ENCODE data around the gene CALM1.

DNA sequence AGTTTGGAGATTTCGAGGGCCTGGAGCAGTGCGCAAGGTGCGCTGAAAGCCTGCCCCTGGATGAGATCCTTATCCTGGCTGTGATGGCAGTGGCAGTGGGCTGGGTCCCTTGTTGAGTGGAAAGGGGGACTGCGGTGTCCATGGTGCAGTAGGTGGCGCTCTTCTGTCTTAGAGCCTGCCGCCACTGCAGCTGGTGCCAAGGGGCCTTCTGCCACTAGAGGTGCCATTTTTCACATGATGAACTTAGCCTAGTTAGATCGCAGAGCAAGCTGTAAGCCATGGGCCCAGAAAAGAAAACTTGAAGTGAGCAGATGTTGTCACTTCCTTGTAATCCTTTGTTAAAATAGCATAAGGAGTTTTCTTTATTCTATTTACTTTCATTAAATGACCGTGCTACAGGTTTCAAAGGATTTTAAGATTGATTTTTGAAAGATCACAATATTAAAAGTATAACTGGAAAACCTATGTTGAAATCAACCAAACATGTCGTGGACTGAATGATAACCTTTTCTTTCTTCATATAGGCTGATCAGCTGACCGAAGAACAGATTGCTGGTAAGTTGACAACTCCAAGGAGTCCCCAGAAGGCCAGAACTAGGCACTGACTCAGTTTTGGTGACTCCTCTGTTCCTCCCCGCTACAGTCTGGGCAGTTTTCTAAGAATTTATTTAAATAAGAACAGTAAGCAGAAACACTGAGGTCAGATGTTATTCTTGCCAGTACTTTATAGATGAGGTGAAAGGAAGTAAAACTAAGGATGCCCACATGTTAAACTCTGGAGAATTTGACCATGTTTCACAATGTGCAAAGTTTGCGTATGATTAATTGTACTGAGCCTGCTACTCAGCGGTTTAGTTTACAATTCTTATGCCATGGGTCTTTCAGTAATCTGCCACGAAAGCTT is 3.0 kb downstream of the CALM1 start:
- TF ChIP-seq CREB1 (CRISPR knock-in tag; IDR thresholded peaks at IDR 0.05): no peak
- TF ChIP-seq, protein P1, sequence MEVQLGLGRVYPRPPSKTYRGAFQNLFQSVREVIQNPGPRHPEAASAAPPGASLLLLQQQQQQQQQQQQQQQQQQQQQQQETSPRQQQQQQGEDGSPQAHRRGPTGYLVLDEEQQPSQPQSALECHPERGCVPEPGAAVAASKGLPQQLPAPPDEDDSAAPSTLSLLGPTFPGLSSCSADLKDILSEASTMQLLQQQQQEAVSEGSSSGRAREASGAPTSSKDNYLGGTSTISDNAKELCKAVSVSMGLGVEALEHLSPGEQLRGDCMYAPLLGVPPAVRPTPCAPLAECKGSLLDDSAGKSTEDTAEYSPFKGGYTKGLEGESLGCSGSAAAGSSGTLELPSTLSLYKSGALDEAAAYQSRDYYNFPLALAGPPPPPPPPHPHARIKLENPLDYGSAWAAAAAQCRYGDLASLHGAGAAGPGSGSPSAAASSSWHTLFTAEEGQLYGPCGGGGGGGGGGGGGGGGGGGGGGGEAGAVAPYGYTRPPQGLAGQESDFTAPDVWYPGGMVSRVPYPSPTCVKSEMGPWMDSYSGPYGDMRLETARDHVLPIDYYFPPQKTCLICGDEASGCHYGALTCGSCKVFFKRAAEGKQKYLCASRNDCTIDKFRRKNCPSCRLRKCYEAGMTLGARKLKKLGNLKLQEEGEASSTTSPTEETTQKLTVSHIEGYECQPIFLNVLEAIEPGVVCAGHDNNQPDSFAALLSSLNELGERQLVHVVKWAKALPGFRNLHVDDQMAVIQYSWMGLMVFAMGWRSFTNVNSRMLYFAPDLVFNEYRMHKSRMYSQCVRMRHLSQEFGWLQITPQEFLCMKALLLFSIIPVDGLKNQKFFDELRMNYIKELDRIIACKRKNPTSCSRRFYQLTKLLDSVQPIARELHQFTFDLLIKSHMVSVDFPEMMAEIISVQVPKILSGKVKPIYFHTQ (CRISPR knock-in tag; IDR thresholded peaks at IDR 0.05): no peak
- peak; percentile 54; the same call in 1 of the 2 replicates for TF ChIP-seq SP1 (CRISPR knock-in tag; conservative IDR thresholded peaks at IDR 0.05)
- TF ChIP-seq USF1 (CRISPR knock-in tag; IDR thresholded peaks at IDR 0.05): no peak
- no peak for TF ChIP-seq NR2C2 (CRISPR knock-in tag; IDR thresholded peaks at IDR 0.05)
- TF ChIP-seq, protein P2, sequence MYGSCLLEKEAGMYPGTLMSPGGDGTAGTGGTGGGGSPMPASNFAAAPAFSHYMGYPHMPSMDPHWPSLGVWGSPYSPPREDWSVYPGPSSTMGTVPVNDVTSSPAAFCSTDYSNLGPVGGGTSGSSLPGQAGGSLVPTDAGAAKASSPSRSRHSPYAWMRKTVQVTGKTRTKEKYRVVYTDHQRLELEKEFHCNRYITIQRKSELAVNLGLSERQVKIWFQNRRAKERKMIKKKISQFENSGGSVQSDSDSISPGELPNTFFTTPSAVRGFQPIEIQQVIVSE (CRISPR knock-in tag; IDR thresholded peaks at IDR 0.05; ENCODE audit: borderline replicate concordance): no peak
- TF ChIP-seq, protein P3, sequence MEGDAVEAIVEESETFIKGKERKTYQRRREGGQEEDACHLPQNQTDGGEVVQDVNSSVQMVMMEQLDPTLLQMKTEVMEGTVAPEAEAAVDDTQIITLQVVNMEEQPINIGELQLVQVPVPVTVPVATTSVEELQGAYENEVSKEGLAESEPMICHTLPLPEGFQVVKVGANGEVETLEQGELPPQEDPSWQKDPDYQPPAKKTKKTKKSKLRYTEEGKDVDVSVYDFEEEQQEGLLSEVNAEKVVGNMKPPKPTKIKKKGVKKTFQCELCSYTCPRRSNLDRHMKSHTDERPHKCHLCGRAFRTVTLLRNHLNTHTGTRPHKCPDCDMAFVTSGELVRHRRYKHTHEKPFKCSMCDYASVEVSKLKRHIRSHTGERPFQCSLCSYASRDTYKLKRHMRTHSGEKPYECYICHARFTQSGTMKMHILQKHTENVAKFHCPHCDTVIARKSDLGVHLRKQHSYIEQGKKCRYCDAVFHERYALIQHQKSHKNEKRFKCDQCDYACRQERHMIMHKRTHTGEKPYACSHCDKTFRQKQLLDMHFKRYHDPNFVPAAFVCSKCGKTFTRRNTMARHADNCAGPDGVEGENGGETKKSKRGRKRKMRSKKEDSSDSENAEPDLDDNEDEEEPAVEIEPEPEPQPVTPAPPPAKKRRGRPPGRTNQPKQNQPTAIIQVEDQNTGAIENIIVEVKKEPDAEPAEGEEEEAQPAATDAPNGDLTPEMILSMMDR (IDR thresholded peaks at IDR 0.05): peak; percentile 94
- TF ChIP-seq ATF2 (CRISPR knock-in tag; IDR thresholded peaks at IDR 0.05; ENCODE audit: borderline replicate concordance, low read depth): no peak
- no peak for TF ChIP-seq IRF2 (CRISPR knock-in tag; IDR thresholded peaks at IDR 0.05; ENCODE audit: borderline replicate concordance, low read depth)
- TF ChIP-seq MAX (CRISPR knock-in tag; IDR thresholded peaks at IDR 0.05): no peak
- TF ChIP-seq FOXP1 (CRISPR knock-in tag; IDR thresholded peaks at IDR 0.05; ENCODE audit: borderline replicate concordance): no peak
- no peak for TF ChIP-seq RELA (CRISPR knock-in tag; IDR thresholded peaks at IDR 0.05; ENCODE audit: borderline replicate concordance)
- TF ChIP-seq, protein P4, sequence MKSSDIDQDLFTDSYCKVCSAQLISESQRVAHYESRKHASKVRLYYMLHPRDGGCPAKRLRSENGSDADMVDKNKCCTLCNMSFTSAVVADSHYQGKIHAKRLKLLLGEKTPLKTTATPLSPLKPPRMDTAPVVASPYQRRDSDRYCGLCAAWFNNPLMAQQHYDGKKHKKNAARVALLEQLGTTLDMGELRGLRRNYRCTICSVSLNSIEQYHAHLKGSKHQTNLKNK (CRISPR knock-in tag; IDR thresholded peaks at IDR 0.05): no peak
